SK-N-SH (cell line): ENCODE results near the gene TECPR2. TPM values are rescaled to one million over a fixed set of nuclear protein-coding genes. Genes with fewer than 3 reads are reported as not detected.

ENCODE experiments used
- CTCF ChIA-PET: fragments of 300-600, 350-600 bp; formaldehyde crosslinking; extraction: SDS; loops from one replicate; lab custom pipeline; 2021; lab: Yijun Ruan, JAX
- POLR2A ChIA-PET: fragments of 350-600 bp; sonication (Branson Sonifier 250); formaldehyde crosslinking; extraction: SDS; loops from one replicate; lab custom pipeline; 2020; ENCODE audit warnings: antibody characterized with exemption, inconsistent platforms; lab: Yijun Ruan, JAX
- DNase-seq: peaks from one replicate; pipeline ENCODE4 v3.0.0; 2012
- H2AFZ ChIP-seq: fragments of 200-600 bp; sonication (generic); 2 replicates; pipeline ENCODE4 v1.8.1; 2016; ENCODE audit warnings: antibody characterized with exemption, mild to moderate bottlenecking, low read depth
- H3F3A ChIP-seq: fragments of 200-600 bp; sonication (generic); replicated peaks from 2 replicates; pipeline ENCODE3; 2016; ENCODE audit warnings: antibody characterized with exemption, mild to moderate bottlenecking; ENCODE audit not compliant: insufficient read depth
- H3K27ac ChIP-seq, 2 experiments: fragments of 200-500 bp in 1 of 2; fragments of 200-600 bp in 1 of 2; sonication (Bioruptor generic) in 1 of 2; sonication (generic), shearing (Covaris generic) in 1 of 2; 2 replicates each; pipeline versions ENCODE4 v1.5.1 to v1.6.1; 2014 to 2016; ENCODE audit warnings: low read depth in 2 of 2, inconsistent platforms in 1 of 2, low read length in 1 of 2, mild to moderate bottlenecking in 1 of 2, mixed read lengths in 1 of 2
- H3K27me3 ChIP-seq: fragments of 200-600 bp; sonication (generic), shearing (Covaris generic); 2 replicates; pipeline ENCODE4 v1.6.1; 2016; ENCODE audit warnings: mixed run types; ENCODE audit not compliant: insufficient read depth
- H3K36me3 ChIP-seq, 2 experiments: fragments of 200-500 bp in 1 of 2; fragments of 200-600 bp in 1 of 2; sonication (Bioruptor generic) in 1 of 2; sonication (generic) in 1 of 2; replicated peaks in 1 of 2; 2 replicates each; pipeline versions ENCODE3 to v1.5.1; 2014 to 2016; ENCODE audit warnings: low read length in 1 of 2, mild to moderate bottlenecking in 1 of 2; ENCODE audit not compliant: insufficient read depth in 2 of 2, control insufficient read depth in 1 of 2
- H3K4me1 ChIP-seq, 2 experiments: fragments of 200-500 bp in 1 of 2; fragments of 200-600 bp in 1 of 2; sonication (Bioruptor generic) in 1 of 2; sonication (generic), shearing (Covaris generic) in 1 of 2; 2 replicates each; pipeline versions ENCODE4 v1.5.1 to v1.6.1; 2014 to 2016; ENCODE audit warnings: low read depth in 1 of 2, low read length in 1 of 2, mixed run types in 1 of 2; ENCODE audit not compliant: insufficient read depth in 2 of 2, control insufficient read depth in 1 of 2
- H3K4me2 ChIP-seq: fragments of 200-600 bp; sonication (generic), shearing (Covaris generic); 2 replicates; pipeline ENCODE4 v1.6.1; 2017; ENCODE audit warnings: mixed run types
- H3K4me3 ChIP-seq, 2 experiments: fragments of 200-500 bp in 1 of 2; fragments of 200-600 bp in 1 of 2; sonication (Bioruptor generic) in 1 of 2; sonication (generic), shearing (Covaris generic) in 1 of 2; 2 replicates each; pipeline versions ENCODE4 v1.5.1 to v1.8.1; 2014 to 2016; ENCODE audit warnings: low read depth in 2 of 2, inconsistent platforms in 1 of 2, low read length in 1 of 2, mild to moderate bottlenecking in 1 of 2, mixed read lengths in 1 of 2, moderate library complexity in 1 of 2
- H3K79me2 ChIP-seq: fragments of 200-600 bp; sonication (generic); 2 replicates; pipeline ENCODE4 v1.8.1; 2017; ENCODE audit warnings: mild to moderate bottlenecking; ENCODE audit not compliant: insufficient read depth
- H3K9ac ChIP-seq: fragments of 200-600 bp; sonication (generic); 2 replicates; pipeline ENCODE4 v1.6.1; 2017; ENCODE audit warnings: mixed run types
- H3K9me2 ChIP-seq: fragments of 200-600 bp; sonication (generic); 2 replicates; pipeline ENCODE4 v1.6.1; 2017; ENCODE audit warnings: mixed run types
- H3K9me3 ChIP-seq: fragments of 200-600 bp; sonication (generic); 2 replicates; pipeline ENCODE4 v1.6.1; 2017; ENCODE audit warnings: mixed run types, mild to moderate bottlenecking, moderate library complexity
- H4K20me1 ChIP-seq: fragments of 200-600 bp; sonication (generic); 2 replicates; pipeline ENCODE4 v1.6.1; 2017; ENCODE audit warnings: mild to moderate bottlenecking, mixed run types; ENCODE audit not compliant: insufficient read depth
- CHD2 ChIP-seq: fragments of 150-350 bp; IDR thresholded peaks from 2 replicates; pipeline ENCODE4 v1.6.1; 2018; ENCODE audit warnings: low read length; ENCODE audit not compliant: partially characterized antibody
- ELF1 ChIP-seq: IDR thresholded peaks from 2 replicates; pipeline ENCODE4 v1.4.0; 2012
- EZH2phosphoT487 ChIP-seq: fragments of 200-600 bp; sonication (generic); IDR thresholded peaks from 2 replicates; pipeline ENCODE4 v1.6.1; 2017; ENCODE audit warnings: low read depth, mixed run types, mild to moderate bottlenecking, antibody characterized with exemption, moderate library complexity, borderline replicate concordance
- FOXJ3 ChIP-seq: sonication (generic); formaldehyde crosslinking; IDR thresholded peaks from 2 replicates; pipeline ENCODE4 v1.5.1; 2020; ENCODE audit warnings: mild to moderate bottlenecking, missing genetic modification reagents
- FOXM1 ChIP-seq: IDR thresholded peaks from 2 replicates; pipeline ENCODE4 v1.4.0; 2012; ENCODE audit warnings: low read depth, mild to moderate bottlenecking
- GABPA ChIP-seq: IDR thresholded peaks from 2 replicates; pipeline ENCODE4 v1.4.0; 2012; ENCODE audit warnings: low read depth, mild to moderate bottlenecking
- JUND ChIP-seq: IDR thresholded peaks from 2 replicates; pipeline ENCODE4 v1.4.0; 2012
- MEF2A ChIP-seq: IDR thresholded peaks from 2 replicates; pipeline ENCODE4 v1.4.0; 2012; ENCODE audit warnings: low read depth, borderline replicate concordance
- MXI1 ChIP-seq: IDR thresholded peaks from 2 replicates; pipeline ENCODE4 v1.6.1; 2012; ENCODE audit warnings: mild to moderate bottlenecking, low read depth, low read length, improper control_type of control experiment
- NFIC ChIP-seq: IDR thresholded peaks from 2 replicates; pipeline ENCODE4 v1.4.0; 2012; ENCODE audit warnings: borderline replicate concordance
- PBX3 ChIP-seq: IDR thresholded peaks from 2 replicates; pipeline ENCODE4; 2012
- POLR2AphosphoS5 ChIP-seq: IDR thresholded peaks from 2 replicates; pipeline ENCODE4 v1.6.1; 2012; ENCODE audit warnings: low read depth, low read length
- RAD21 ChIP-seq: IDR thresholded peaks from 2 replicates; pipeline ENCODE4 v1.6.1; 2012; ENCODE audit warnings: mild to moderate bottlenecking, low read length
- RCOR1 ChIP-seq: fragments of 150-350 bp; IDR thresholded peaks from 2 replicates; pipeline ENCODE4 v1.6.1; 2017; ENCODE audit warnings: antibody characterized with exemption, low read length
- RFX5 ChIP-seq: IDR thresholded peaks from 2 replicates; pipeline ENCODE4 v1.6.1; 2012; ENCODE audit warnings: mild to moderate bottlenecking, improper control_type of control experiment, low read length
- SIN3A ChIP-seq: IDR thresholded peaks from 2 replicates; pipeline ENCODE4 v1.6.1; 2012; ENCODE audit warnings: low read depth, mild to moderate bottlenecking, low read length, moderate library complexity, borderline replicate concordance
- SMC3 ChIP-seq: IDR thresholded peaks from 2 replicates; pipeline ENCODE4 v1.6.1; 2012; ENCODE audit warnings: low read depth, low read length, improper control_type of control experiment
- TAF1 ChIP-seq: IDR thresholded peaks from 2 replicates; pipeline ENCODE4 v1.6.1; 2012; ENCODE audit warnings: low read depth, mild to moderate bottlenecking, low read length, moderate library complexity, borderline replicate concordance
- TCF12 ChIP-seq: IDR thresholded peaks from 2 replicates; pipeline ENCODE4 v1.4.0; 2012
- TEAD4 ChIP-seq: IDR thresholded peaks from 2 replicates; pipeline ENCODE4 v1.4.0; 2012; ENCODE audit warnings: mild to moderate bottlenecking, borderline replicate concordance; ENCODE audit not compliant: insufficient read depth
- YY1 ChIP-seq: IDR thresholded peaks from 2 replicates; pipeline ENCODE4 v1.4.0; 2012; ENCODE audit warnings: low read depth, mild to moderate bottlenecking
- WGBS: methylation state at CpG from one replicate; pipeline ENCODE4 v1.1.6; 2017; ENCODE audit warnings: low lambda C conversion rate; 5-methylcytosine and 5-hydroxymethylcytosine counted together
- polyA plus RNA-seq, 3 experiments: library from polyadenylated mRNA; depleted of rRNA; stranded (reverse); fragments of >200 nt; gene quantifications; 2 replicates each; pipeline ENCODE4 v1.2.3, GENCODE V29; 2012
- TF ChIP-seq, protein P1 (sequence below): IDR thresholded peaks from 2 replicates; pipeline ENCODE4 v1.4.0; 2012; ENCODE audit warnings: low read depth
- TF ChIP-seq, protein P2 (sequence below): IDR thresholded peaks from 2 replicates; pipeline ENCODE4 v1.6.1; 2012; ENCODE audit warnings: mild to moderate bottlenecking, low read depth, low read length, moderate library complexity
- TF ChIP-seq, protein P3 (sequence below): IDR thresholded peaks from 2 replicates; pipeline ENCODE4 v1.4.0; 2012; ENCODE audit warnings: low read depth, borderline replicate concordance

The TECPR2 gene
- polyA plus RNA-seq, 1 of the 3 experiments (the other 2 are of a cell fraction): 6.9 TPM

DNA sequence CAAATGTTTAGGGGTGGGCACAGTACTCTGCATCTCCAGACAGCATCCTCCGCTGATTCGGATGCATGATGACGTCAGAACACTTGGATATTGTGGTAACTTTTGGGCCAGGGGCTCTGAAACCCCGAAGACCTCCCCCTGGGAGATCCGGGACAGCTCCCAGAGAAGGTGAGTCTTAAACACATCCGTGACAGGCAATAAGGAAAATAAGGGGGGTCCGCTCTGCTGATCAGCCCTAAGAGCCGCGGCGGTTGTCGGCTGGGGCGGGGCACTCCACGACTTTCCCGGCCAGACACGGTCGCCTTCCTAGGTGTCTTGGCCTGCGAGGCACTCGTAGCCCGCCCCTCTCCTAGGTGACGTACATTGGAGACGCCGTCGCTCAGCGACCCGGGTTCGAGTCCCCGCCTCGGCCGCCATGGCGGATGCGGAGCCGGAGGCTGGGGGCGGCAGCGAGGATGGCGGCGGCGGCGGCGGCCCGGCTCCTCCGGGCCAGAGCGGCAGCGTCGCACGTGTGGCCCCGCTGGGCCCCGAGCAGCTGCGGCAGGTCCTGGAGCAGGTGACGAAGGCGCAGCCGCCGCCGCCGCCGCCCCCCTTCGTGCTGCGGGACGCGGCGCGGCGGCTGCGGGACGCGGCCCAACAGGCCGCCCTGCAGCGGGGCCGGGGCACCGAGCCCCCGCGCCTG is 43.2 kb upstream of the TECPR2 start, which contains the start of gene ZNF839:
TSS of gene ZNF839 (plus strand) at position 396 of the 682 bp plus-strand sequence. CDS start at position 416, 20 bp downstream.
- Histone ChIP-seq H3K79me2 (peaks cover 18% of the 10 kb centered on the region), H3F3A (peaks cover 20% of the 10 kb centered on the region), H3K4me1 (peaks cover 5 to 28% of the 10 kb centered on the region in 2 experiments; a peak in 3 of 4 replicates), H3K36me3 (peaks cover 0 to 5% of the 10 kb centered on the region in 2 experiments), H3K4me2 (peak within 1 kb of the TSS; percentile 89), H2AFZ (peak within 1 kb of the TSS; percentile 64), H3K9me2 (no peaks in the 10 kb centered on the region), H3K27ac (peak within 1 kb of the TSS; percentile 59 to 86), H3K4me3 (peak within 1 kb of the TSS; percentile 77 to 80), H3K27me3 (no peaks in the 10 kb centered on the region), H3K9ac (peak within 1 kb of the TSS; percentile 89), H3K9me3 (no peaks in the 10 kb centered on the region), H4K20me1 (no peaks in the 10 kb centered on the region)
- ChIA-PET CTCF (interaction anchor here (0.9 to 7.4 kb wide), 6 partner anchors 10 to 358 kb away, joined by 3 to 65 read pairs (median 4); no protein-coding TSS in a partner anchor), POLR2A (interaction anchor here (0.7 to 1.0 kb wide), 2 partner anchors 9 to 232 kb away, joined by 3 read pairs; no protein-coding TSS in a partner anchor)
- WGBS: 0% methylated on average over 14 of the region's 71 CpGs
- no peak for TF ChIP-seq MEF2A
- no peak for TF ChIP-seq TEAD4
- peak; percentile 69 for TF ChIP-seq ELF1
- no peak for TF ChIP-seq JUND
- no peak for TF ChIP-seq RAD21
- 0 out of 2 replicates have a peak, but pooled peaks have one; percentile 14 for TF ChIP-seq NFIC
- TF ChIP-seq RCOR1: peak; percentile 57; the same call in 1 of the 2 replicates
- TF ChIP-seq, protein P1, sequence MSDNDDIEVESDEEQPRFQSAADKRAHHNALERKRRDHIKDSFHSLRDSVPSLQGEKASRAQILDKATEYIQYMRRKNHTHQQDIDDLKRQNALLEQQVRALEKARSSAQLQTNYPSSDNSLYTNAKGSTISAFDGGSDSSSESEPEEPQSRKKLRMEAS: 0 out of 2 replicates have a peak, but pooled peaks have one; percentile 33
- TF ChIP-seq SIN3A: peak; percentile 90
- no peak for TF ChIP-seq PBX3
- no peak for TF ChIP-seq GABPA
- peak; percentile 40; the same call in 1 of the 2 replicates for TF ChIP-seq POLR2AphosphoS5
- TF ChIP-seq, protein P2, sequence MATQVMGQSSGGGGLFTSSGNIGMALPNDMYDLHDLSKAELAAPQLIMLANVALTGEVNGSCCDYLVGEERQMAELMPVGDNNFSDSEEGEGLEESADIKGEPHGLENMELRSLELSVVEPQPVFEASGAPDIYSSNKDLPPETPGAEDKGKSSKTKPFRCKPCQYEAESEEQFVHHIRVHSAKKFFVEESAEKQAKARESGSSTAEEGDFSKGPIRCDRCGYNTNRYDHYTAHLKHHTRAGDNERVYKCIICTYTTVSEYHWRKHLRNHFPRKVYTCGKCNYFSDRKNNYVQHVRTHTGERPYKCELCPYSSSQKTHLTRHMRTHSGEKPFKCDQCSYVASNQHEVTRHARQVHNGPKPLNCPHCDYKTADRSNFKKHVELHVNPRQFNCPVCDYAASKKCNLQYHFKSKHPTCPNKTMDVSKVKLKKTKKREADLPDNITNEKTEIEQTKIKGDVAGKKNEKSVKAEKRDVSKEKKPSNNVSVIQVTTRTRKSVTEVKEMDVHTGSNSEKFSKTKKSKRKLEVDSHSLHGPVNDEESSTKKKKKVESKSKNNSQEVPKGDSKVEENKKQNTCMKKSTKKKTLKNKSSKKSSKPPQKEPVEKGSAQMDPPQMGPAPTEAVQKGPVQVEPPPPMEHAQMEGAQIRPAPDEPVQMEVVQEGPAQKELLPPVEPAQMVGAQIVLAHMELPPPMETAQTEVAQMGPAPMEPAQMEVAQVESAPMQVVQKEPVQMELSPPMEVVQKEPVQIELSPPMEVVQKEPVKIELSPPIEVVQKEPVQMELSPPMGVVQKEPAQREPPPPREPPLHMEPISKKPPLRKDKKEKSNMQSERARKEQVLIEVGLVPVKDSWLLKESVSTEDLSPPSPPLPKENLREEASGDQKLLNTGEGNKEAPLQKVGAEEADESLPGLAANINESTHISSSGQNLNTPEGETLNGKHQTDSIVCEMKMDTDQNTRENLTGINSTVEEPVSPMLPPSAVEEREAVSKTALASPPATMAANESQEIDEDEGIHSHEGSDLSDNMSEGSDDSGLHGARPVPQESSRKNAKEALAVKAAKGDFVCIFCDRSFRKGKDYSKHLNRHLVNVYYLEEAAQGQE: peak; percentile 71; the same call in 1 of the 2 replicates
- TF ChIP-seq TAF1: peak; percentile 66; the same call in 1 of the 2 replicates
- TF ChIP-seq RFX5: 0 out of 2 replicates have a peak, but pooled peaks have one; percentile 65
- peak; percentile 80 for TF ChIP-seq CHD2
- no peak for TF ChIP-seq EZH2phosphoT487
- no peak for TF ChIP-seq FOXM1
- TF ChIP-seq TCF12: no peak
- TF ChIP-seq MXI1: peak; percentile 80
- TF ChIP-seq FOXJ3 (CRISPR knock-in tag): no peak
- TF ChIP-seq YY1: peak; percentile 87
- TF ChIP-seq SMC3: 0 out of 2 replicates have a peak, but pooled peaks have one; percentile 1
- TF ChIP-seq, protein P3, sequence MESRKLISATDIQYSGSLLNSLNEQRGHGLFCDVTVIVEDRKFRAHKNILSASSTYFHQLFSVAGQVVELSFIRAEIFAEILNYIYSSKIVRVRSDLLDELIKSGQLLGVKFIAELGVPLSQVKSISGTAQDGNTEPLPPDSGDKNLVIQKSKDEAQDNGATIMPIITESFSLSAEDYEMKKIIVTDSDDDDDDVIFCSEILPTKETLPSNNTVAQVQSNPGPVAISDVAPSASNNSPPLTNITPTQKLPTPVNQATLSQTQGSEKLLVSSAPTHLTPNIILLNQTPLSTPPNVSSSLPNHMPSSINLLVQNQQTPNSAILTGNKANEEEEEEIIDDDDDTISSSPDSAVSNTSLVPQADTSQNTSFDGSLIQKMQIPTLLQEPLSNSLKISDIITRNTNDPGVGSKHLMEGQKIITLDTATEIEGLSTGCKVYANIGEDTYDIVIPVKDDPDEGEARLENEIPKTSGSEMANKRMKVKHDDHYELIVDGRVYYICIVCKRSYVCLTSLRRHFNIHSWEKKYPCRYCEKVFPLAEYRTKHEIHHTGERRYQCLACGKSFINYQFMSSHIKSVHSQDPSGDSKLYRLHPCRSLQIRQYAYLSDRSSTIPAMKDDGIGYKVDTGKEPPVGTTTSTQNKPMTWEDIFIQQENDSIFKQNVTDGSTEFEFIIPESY: peak; percentile 48; the same call in 1 of the 2 replicates
- peak; percentile 94 for DNase-seq
